GM18873 (cell line): ENCODE results near the gene AXIN1.

Experiments used
- ATAC-seq: cut with Tn5 transposase; IDR thresholded peaks from one replicate; pipeline ENCODE4 v1.9.1; 2021; ENCODE audit warnings: mild to moderate bottlenecking, moderate library complexity, moderate number of reproducible peaks; ENCODE audit not compliant: unreplicated experiment, low FRiP score

AXIN1 gene

DNA sequence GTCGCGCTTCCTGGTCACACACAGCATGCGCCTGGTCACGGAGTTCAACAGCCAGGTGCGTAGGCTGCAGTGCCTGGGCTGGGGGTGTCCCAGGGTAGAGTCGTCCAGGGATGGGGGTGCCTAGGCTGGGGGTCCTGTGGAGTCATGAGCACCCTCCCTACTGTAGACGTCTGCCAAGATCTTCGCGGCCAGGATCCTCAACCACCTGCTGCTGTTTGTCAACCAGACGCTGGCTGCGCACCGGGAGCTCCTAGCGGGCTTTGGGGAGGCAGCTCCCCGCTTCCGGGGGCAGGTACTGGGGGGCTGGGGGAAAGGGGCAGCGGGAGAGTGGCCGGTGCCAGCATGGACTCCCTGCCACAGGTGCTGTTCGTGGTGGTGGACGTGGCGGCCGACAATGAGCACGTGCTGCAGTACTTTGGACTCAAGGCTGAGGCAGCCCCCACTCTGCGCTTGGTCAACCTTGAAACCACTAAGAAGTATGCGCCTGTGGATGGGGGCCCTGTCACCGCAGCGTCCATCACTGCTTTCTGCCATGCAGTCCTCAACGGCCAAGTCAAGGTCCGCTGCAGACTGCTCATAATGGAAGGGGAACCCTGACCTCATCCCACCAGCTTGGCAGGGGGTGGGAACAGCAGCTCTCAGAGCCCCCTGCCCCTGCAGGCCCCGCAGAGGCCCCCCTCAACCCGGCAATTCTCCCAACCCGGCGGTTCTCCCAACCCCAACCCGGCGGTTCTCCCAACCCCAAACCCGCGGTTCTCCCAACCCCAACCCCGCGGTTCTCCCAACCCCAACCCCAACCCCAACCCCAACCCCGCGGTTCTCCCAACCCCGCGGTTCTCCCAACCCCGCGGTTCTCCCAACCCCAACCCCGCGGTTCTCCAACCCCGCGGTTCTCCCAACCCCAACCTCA, 67.1 kb downstream of the AXIN1 start:
- ATAC-seq = no peak

GRCh38 chr16:284204-285120, 68.1 kb downstream of the AXIN1 start:
- no peak for ATAC-seq

DNA sequence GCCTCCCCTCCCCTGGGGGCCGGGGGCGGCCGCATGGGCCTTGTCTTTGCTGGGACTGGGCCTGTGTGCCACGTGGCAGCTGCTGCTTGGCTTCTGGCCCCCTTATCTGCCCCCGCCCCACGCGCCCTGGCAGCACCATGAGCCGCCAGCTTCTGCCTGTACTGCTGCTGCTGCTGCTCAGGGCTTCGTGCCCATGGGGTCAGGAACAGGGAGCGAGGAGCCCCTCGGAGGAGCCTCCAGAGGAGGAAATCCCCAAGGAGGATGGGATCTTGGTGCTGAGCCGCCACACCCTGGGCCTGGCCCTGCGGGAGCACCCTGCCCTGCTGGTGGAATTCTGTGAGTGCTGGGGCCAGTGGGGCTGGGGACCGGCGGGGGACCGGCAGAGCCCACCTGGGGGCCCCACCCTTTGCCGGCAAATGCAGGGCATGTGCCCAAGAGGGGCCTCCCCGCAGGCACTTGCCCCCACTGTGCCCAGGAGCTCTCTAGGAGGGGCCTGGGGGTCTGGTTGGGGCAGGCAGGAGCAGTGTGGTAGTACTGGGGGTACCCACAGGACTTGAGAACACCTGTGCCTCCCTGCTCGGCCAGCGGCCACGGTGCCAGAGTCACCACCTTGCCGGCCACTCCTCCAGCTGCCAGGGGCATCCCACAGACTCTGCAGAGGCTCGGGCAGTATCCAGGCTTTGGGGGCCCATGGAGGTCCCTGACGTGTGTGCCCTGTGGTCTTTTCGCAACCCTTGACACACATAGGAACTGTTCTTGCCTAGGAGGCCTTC, 69.3 kb downstream of the AXIN1 start, which contains the start of gene PDIA2:
PDIA2 (plus strand) TSS at position 132 of the 773 bp plus-strand sequence; CDS start at position 138, 6 bp downstream.
- no peak for ATAC-seq

DNA sequence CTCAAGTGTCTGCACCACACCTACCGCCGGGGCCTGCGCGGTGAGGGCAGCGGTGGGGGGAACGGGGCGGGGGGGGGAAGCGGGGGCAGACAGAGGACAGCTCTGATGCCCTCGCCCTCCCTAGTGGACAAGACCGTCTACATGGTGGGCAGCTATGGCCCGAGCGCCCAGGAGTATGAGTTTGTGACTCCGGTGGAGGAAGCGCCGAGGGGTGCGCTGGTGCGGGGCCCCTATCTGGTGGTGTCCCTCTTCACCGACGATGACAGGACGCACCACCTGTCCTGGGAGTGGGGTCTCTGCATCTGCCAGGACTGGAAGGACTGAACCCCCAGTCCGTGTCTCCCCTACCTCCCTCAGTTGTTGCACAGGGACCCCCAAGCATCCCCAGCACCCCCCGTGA, 70.0 kb downstream of the AXIN1 start:
- ATAC-seq = no peak

DNA sequence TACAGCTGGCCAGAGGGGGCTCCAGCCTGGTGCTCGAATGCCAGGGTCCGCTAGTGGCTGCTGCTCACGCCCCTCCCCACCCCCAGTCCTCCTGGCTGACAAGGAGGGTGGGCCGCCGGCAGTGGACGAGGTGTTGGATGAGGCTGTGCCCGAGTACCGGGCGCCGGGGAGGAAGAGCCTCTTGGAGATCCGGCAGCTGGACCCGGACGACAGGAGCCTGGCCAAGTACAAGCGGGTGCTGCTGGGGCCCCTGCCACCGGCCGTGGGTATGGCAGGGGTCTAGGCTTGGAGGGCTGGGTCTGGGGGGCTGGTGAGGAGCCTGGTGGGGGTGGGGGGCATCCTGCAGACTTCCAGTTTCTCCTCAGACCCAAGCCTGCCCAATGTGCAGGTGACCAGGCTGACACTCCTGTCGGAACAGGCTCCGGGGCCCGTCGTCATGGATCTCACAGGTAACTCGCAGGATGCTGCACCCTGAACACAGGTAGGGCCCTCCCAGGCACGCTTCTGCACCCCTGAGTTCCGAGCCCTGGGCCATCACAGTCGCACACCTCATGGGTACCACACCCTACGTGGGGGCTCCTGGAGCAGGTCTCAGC, 70.8 kb downstream of the AXIN1 start:
- no peak for ATAC-seq

DNA sequence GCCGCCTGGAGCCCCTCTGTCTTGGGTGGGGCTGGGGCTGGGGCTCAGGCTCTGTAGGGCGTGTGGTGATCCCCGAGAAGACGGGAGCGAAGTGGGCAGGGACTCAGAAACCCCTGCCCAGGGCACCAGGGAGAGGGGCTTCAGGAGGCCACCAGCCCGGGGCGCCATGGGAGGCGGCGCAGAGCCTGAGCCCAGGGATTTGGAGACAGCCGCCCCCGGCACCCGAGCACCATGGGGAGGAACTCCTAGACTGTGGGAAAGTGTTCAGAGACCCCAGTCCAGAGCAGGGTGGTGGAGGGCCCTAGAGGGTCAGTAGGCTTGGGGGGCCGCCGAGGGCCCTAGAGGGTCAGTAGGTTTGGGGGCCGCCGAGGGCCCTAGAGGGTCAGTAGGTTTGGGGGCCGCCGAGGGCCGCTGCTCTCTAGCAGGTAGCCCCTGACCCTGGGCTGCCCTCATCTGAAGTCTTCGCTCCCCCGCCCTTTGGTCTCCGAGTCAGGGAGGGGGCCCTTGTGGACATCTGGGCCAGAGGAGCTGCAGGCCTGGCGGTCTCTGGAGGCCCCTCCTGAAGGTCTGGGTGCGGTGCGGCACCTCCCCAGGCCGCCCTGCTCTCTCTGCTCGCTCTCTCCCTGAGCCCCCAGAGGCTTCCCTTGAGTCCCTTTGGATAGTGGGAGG, 71.4 kb downstream of the AXIN1 start:
- no peak for ATAC-seq

DNA sequence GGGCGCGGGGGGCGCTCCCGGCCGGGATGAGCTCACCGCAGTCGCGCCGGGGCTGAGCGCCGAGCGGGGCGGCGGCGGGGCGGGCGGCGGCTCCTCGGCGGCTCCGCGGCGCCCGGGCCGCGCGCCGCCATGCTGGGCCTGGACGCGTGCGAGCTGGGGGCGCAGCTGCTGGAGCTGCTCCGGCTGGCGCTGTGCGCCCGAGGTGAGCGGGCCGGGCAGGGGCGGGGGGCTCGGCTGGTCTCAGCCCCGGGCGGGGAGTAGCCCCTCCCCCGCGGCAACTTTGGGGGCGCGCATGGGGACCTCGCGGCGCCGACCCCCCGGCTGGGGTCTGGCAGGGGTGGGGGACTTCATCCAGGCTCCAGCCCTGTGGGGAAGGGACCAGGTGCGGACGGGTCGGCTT, 72.0 kb downstream of the AXIN1 start, which contains the start of gene ARHGDIG:
ARHGDIG (plus strand) TSS at position 40 of the 400 bp plus-strand sequence; CDS start at position 130, 90 bp downstream.
- no peak for ATAC-seq

DNA sequence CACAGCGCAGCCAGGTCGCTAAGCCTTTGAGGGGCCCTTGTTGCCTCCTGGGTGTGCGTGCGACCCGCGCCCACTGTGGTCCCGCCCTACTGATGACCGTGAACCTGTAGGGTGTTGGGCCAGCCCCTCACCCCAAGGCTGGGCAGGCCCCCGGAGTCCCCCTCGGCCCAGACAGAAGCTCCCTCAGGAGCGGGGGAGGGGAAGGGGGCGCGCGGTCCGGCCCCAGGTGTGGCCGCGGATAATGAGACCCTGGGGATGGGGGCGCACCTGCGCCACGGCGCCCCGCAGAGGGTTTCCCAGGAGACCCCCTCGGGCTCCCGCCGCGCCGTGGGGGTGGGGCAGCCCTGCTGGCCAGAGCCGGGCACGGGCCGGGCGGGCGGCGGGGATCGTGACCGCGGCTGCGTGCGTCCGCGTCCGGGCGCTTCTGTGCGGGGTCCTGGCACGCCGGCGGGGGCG, 72.5 kb downstream of the AXIN1 start:
- no peak for ATAC-seq

DNA sequence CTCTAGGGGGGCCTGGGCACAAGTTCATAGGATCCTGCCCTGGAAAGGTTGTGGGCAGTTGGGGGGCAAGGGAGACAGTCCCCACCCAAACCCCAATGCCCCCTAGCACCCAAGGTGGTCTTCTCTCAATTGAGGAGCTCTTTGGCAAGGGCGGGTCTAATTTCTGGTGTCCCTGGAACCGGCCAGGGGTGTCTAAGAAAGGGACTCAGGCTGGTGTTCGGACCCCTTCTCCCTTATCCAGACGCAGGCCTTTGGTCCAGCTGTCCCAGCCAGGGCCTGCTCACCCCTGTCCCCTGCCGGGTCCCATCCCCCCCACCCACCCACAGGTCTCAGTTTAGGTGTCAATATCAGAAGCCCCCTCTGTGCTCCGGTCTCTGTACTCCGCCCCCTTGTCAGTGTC, 73.0 kb downstream of the AXIN1 start:
- no peak for ATAC-seq

DNA sequence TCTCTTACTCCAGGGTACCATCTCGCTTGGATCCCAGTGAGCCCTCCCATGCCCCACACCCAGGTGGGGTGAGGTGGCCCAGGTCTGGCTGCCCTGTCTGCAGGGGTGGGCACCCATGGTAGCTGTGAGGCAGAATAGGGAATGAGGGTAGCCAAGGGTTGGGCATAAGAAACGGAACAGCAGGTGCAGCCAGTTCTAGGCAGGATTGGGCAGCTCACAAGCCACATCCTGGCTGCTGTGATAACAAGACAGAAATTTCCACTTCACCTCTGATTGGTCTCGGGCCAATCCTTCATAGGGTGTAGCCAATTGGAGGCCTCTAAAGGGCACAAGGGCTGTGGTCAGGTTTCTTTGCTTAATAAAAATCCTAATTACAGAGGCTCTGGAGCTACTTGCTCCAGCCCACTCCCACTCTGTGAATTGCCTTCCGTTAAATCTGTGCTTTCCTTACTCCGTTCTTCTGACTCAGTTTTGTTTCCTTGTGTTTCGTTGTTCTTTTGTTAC, 73.6 kb downstream of the AXIN1 start:
- ATAC-seq = no peak

DNA sequence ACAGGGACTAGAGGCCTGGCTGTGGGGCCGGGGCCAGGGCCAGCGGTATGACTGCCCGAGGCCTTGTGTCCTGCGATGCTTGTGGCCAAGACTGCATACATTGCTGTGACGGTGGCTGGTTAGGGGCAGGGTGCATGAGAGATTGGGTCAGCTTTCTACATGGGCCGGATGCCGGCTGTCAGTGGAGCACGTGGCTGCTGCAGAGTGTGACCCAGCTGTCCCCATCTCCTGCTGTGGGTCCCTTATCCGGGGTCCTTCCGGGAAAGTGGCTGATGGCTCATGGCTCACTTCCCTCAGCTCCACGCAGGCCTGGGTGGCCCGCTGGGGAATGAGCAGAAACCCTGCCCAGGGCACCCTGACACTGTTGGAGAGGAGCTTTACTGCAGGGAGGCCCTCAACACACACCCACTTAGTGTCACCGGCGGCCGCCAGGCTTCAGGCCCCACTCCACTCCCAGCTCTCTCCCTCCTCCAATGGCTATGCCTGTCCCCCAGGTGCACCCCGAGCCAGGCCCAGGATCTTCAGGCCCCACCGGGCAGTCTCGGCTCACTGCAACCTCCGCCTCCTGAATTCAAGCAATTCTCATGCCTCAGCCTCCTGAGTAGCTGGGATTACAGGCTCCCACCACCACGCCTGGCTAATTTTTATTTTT, 76.0 kb downstream of the AXIN1 start:
- no peak for ATAC-seq

DNA sequence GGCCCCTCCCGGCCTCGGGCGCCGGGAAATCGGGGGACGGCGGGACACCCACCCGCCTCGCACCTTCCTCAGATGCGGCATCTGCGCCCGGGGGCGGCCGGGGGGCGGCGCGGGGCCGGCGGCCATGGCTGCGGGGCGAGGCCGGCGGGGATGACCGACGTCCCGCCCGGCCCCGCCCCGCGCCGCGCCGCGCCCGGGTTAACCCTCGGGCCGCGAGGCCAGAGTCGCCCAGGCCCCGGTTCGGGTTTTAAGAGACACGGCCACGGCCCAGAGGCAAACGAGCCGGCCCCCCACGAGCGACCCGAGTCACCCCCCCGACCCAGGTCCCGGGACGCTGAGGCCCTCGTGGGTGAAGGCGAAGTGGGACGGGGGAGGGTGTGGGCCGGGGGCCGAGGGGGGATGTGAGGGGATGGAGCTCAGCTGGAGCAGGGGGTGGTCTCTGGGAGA, 76.7 kb downstream of the AXIN1 start, which contains the start of gene RGS11:
RGS11 (minus strand) TSS at position 159 of the 447 bp plus-strand sequence; CDS start at position 126, 33 bp downstream.
- no peak for ATAC-seq

DNA sequence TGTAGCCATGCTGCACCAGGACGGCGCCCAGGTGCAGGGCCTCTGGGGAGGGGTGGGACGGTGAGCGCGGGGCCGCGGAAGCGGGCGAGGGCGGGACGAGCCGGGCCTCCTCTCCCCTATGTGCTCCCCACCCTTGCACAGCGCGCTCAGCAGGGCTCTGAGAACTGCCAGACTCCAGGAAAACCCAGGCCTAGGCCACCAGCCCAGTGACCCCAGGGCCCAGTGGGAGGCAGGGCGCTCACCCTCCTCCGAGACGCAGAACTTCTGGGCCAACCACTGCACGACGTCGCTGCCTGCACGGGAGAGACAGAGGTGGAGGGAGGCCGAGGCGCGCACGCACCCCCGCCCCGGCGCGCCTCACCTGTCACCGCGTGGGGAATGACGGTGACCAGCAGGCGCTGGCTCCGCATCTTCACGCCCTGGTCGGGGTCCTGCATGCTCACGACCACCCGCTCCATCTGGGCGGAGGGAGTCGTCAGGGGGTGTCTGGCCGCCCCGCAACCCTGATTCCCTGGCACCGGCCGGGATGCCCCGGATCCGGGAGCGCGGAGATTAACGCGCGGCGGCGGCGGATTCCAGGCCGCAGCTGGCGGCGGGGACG, 77.4 kb downstream of the AXIN1 start:
- no peak for ATAC-seq

- no peak for ATAC-seq
Measured at GRCh38 chr16:273547-274421, 78.7 kb downstream of the AXIN1 start.

GRCh38 chr16:272633-273546, 79.6 kb downstream of the AXIN1 start:
- ATAC-seq = no peak
